ENCODE measurements around the gene ATOSB.

The ATOSB gene

GRCh38 chr9:35079426-35080341 is 36.0 kb downstream of the ATOSB start, which contains the start of gene FANCG:
Gene FANCG (minus strand): TSS chr9:35079942. CDS start chr9:35079524, 418 bp downstream.
- peak; percentile 92 for DNase-seq

- DNase-seq: peak; percentile 18
Measured at GRCh38 chr9:35079041-35079425, 36.6 kb downstream of the ATOSB start.

GRCh38 chr9:35078066-35078465 is 37.6 kb downstream of the ATOSB start:
- no peak for DNase-seq

- DNase-seq: no peak
Measured at GRCh38 chr9:35076848-35077247, 38.8 kb downstream of the ATOSB start.

GRCh38 chr9:35075358-35075757 is 40.3 kb downstream of the ATOSB start:
- no peak for DNase-seq

GRCh38 chr9:35074791-35075190 is 40.9 kb downstream of the ATOSB start:
- no peak for DNase-seq

GRCh38 chr9:35074141-35074540 is 41.5 kb downstream of the ATOSB start:
- no peak for DNase-seq

GRCh38 chr9:35073279-35073612 is 42.4 kb downstream of the ATOSB start:
- DNase-seq: no peak

GRCh38 chr9:35072461-35073278 is 43.0 kb downstream of the ATOSB start, which contains the start of gene VCP:
Gene VCP (minus strand): TSS chr9:35072625. CDS start chr9:35072353, 272 bp downstream.
- DNase-seq: peak; percentile 98

- peak; percentile 55 for DNase-seq
Measured at GRCh38 chr9:35071814-35072460, 43.7 kb downstream of the ATOSB start.

GRCh38 chr9:35070823-35071813 is 44.5 kb downstream of the ATOSB start:
- no peak for DNase-seq

- DNase-seq: no peak
Measured at GRCh38 chr9:35069020-35069419, 46.6 kb downstream of the ATOSB start.

GRCh38 chr9:35067056-35067455 is 48.6 kb downstream of the ATOSB start:
- no peak for DNase-seq

GRCh38 chr9:35060548-35061207 is 55.0 kb downstream of the ATOSB start:
- no peak for DNase-seq

- DNase-seq: no peak
Measured at GRCh38 chr9:35059438-35059837, 56.2 kb downstream of the ATOSB start.

GRCh38 chr9:35057271-35057620 is 58.4 kb downstream of the ATOSB start:
- no peak for DNase-seq

- DNase-seq: no peak
Measured at GRCh38 chr9:35056571-35057270, 58.9 kb downstream of the ATOSB start.

- DNase-seq: no peak
Measured at GRCh38 chr9:35054871-35055644, 60.6 kb downstream of the ATOSB start.

- DNase-seq: no peak
Measured at GRCh38 chr9:35054185-35054835, 61.4 kb downstream of the ATOSB start.

Data from NCI-H1105 treated with DMSO at 0.1 percent for 48 hours (cell line).